Measurements from ENCODE around the gene HUWE1.

DNA sequence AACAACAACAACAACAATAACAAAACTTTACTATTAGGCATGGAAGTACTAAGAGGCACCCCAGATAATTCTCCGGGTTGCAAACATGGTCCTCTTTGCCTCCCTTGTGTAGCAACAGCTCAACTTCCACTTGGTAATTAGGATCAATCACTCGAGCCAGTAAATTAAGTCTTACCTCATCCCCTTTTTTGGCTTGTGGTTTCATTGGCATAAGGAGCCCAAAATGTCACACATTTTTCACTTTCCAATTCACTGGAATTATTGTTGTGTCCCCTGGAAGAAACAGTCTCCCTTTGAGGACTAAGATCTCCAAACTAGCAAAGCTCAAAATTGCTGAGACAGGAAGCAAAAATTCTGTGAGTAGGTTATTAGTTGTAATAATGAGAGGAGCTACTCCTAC is 203.1 kb downstream of the HUWE1 start:
- no peak for TF ChIP-seq POLR2A (IDR thresholded peaks at IDR 0.05)
- TF ChIP-seq, protein P1, sequence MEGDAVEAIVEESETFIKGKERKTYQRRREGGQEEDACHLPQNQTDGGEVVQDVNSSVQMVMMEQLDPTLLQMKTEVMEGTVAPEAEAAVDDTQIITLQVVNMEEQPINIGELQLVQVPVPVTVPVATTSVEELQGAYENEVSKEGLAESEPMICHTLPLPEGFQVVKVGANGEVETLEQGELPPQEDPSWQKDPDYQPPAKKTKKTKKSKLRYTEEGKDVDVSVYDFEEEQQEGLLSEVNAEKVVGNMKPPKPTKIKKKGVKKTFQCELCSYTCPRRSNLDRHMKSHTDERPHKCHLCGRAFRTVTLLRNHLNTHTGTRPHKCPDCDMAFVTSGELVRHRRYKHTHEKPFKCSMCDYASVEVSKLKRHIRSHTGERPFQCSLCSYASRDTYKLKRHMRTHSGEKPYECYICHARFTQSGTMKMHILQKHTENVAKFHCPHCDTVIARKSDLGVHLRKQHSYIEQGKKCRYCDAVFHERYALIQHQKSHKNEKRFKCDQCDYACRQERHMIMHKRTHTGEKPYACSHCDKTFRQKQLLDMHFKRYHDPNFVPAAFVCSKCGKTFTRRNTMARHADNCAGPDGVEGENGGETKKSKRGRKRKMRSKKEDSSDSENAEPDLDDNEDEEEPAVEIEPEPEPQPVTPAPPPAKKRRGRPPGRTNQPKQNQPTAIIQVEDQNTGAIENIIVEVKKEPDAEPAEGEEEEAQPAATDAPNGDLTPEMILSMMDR (IDR thresholded peaks at IDR 0.05): no peak
